K562 (cell line): Measurements from ENCODE around the gene SAV1. TPM values are rescaled to one million over a fixed set of nuclear protein-coding genes. Genes with fewer than 3 reads are reported as not detected.

Experiments used
- ATAC-seq: fragments of 200-7000 bp; cut with Tn5 transposase; 3 replicates; pipeline ENCODE4 v1.9.1; 2020; ENCODE audit warnings: moderate library complexity
- BruUV-seq: library from RNA; stranded (reverse); fragments of 400-500 nt; replicated peaks from 2 replicates; lab custom pipeline; 2021; lab: Mats Ljungman, UMichigan
- CTCF ChIA-PET: fragments of 300-600 bp; formaldehyde crosslinking; extraction: SDS; loops from one replicate; lab custom pipeline; 2021; ENCODE audit warnings: low intra/inter-chr PET ratio; lab: Yijun Ruan, JAX
- POLR2A ChIA-PET: fragments of 300-600, 350-650 bp; sonication (Branson Sonifier 250); formaldehyde crosslinking; extraction: SDS; loops from one replicate; lab custom pipeline; 2021; ENCODE audit warnings: antibody characterized with exemption, inconsistent platforms; lab: Yijun Ruan, JAX
- DNase-seq, 4 experiments: peaks; one replicate each; pipeline versions ENCODE4 v3.0.0 to v3.0.0-alpha.2; 2011 to 2018; ENCODE audit warnings: low spot score in 3 of 4, mixed read lengths in 3 of 4; ENCODE audit errors: extremely low read depth in 1 of 4
- FAIRE-seq: peaks from 2 replicates; lab custom pipeline; 2011; peaks lifted over from hg19 to GRCh38; lab: Jason Lieb, UNC
- H2AFZ ChIP-seq: 2 replicates; pipeline ENCODE4 v1.6.0; 2011; ENCODE audit warnings: low read depth, low read length, control low read depth, inconsistent platforms
- H3K27ac ChIP-seq: fragments of 200-600 bp; 3 replicates; pipeline ENCODE4 v1.8.0; 2011; ENCODE audit warnings: low read depth, mild to moderate bottlenecking, control low read depth, inconsistent platforms, low read length, moderate library complexity, mixed read lengths; ENCODE audit errors: extremely low read depth
- H3K27me3 ChIP-seq, 2 experiments: fragments of 300-600 bp in 1 of 2; 2 replicates in 1 of 2; 3 replicates in 1 of 2; pipeline versions ENCODE4 v1.6.0 to v1.8.0; 2011; ENCODE audit warnings: inconsistent platforms in 2 of 2, low read length in 2 of 2, mild to moderate bottlenecking in 1 of 2, mixed read lengths in 1 of 2, moderate library complexity in 1 of 2; ENCODE audit not compliant: control insufficient read depth in 2 of 2, insufficient read depth in 2 of 2
- H3K36me3 ChIP-seq: fragments of 300-600 bp; 3 replicates; pipeline ENCODE4 v1.8.0; 2011; ENCODE audit warnings: mild to moderate bottlenecking, low read length, inconsistent platforms; ENCODE audit not compliant: control insufficient read depth, insufficient read depth
- H3K4me1 ChIP-seq, 2 experiments: fragments of 200-600 bp in 1 of 2; replicated peaks in 1 of 2; 2 replicates in 1 of 2; 3 replicates in 1 of 2; pipeline versions ENCODE4 v1.5.1 to v1.8.0; 2011; ENCODE audit warnings: inconsistent platforms in 2 of 2, low read length in 2 of 2, mild to moderate bottlenecking in 1 of 2, mixed read lengths in 1 of 2, moderate library complexity in 1 of 2; ENCODE audit not compliant: control insufficient read depth in 2 of 2, insufficient read depth in 2 of 2
- H3K4me2 ChIP-seq: 2 replicates; pipeline ENCODE4 v1.6.1; 2011; ENCODE audit warnings: low read length, control low read depth, inconsistent platforms, mixed read lengths; ENCODE audit not compliant: insufficient read depth
- H3K4me3 ChIP-seq: fragments of 200-600 bp; sonication (generic), shearing (Covaris generic); 2 replicates; pipeline ENCODE4 v1.5.1; 2016; ENCODE audit warnings: control low read depth, inconsistent platforms
- H3K79me2 ChIP-seq: fragments of 200-600 bp; 3 replicates; pipeline ENCODE4 v1.8.0; 2011; ENCODE audit warnings: low read length, inconsistent platforms; ENCODE audit not compliant: control insufficient read depth, insufficient read depth
- H3K9ac ChIP-seq, 2 experiments: 2 replicates each; pipeline versions ENCODE4 v1.6.0 to v1.6.1; 2011; ENCODE audit warnings: low read depth in 2 of 2, low read length in 2 of 2, control low read depth in 1 of 2, inconsistent platforms in 1 of 2, mild to moderate bottlenecking in 1 of 2, mixed read lengths in 1 of 2; ENCODE audit not compliant: insufficient read depth in 1 of 2
- H3K9me1 ChIP-seq: one replicate; pipeline ENCODE4 v1.6.0; 2011; ENCODE audit warnings: inconsistent platforms, mild to moderate bottlenecking, low read length, moderate library complexity; ENCODE audit not compliant: control insufficient read depth, insufficient read depth
- H3K9me3 ChIP-seq: replicated peaks from 2 replicates; pipeline ENCODE4 v1.5.1; 2011; ENCODE audit warnings: low read depth, low read length, inconsistent platforms; ENCODE audit not compliant: control insufficient read depth, insufficient read depth
- H4K20me1 ChIP-seq: replicated peaks from 2 replicates; pipeline ENCODE4 v1.6.1; 2011; ENCODE audit warnings: low read length, inconsistent platforms, mixed read lengths; ENCODE audit not compliant: control insufficient read depth, insufficient read depth
- RCOR1 ChIP-seq, 2 experiments: IDR thresholded peaks; 2 replicates each; pipeline ENCODE4 v1.6.1; 2012; ENCODE audit warnings: low read depth in 2 of 2, low read length in 2 of 2, borderline replicate concordance in 1 of 2, improper control_type of control experiment in 1 of 2
- ZZZ3 ChIP-seq: fragments of 450-650 bp; IDR thresholded peaks from 2 replicates; pipeline ENCODE4 v1.6.1; 2016; ENCODE audit warnings: antibody characterized with exemption, mild to moderate bottlenecking, moderate library complexity
- WGBS: fragments of 100-300 bp; shearing (Covaris generic); methylation state at CpG from one replicate; pipeline ENCODE4 v1.1.6; 2016; ENCODE audit warnings: low coverage, mixed read lengths; ENCODE audit not compliant: insufficient coverage; ENCODE audit errors: missing lambda C conversion rate; 5-methylcytosine and 5-hydroxymethylcytosine counted together
- in situ Hi-C: fragments of 300-500 bp; cut with MboI; formaldehyde crosslinking; loops from 4 replicates; pipeline ENCODE4 v1.15.0; 2018; ENCODE audit warnings: inconsistent platforms, mixed read lengths
- intact Hi-C: fragments of 100-400 bp; cut with micrococcal nuclease; formaldehyde crosslinking; loops from 2 replicates; pipeline ENCODE4 v1.14.2; 2022
- polyA plus RNA-seq, 8 experiments: library from polyadenylated mRNA; depleted of rRNA in 4 of 8; stranded (reverse) in 5 of 8; unstranded in 3 of 8; fragments of >200 nt; fragmentation: Nextera tagmentation in 2 of 8; fragmentation: Illumina TruSeq in 1 of 8; extraction: Ambion mirVana in 2 of 8; extraction: Trizol in 1 of 8; gene quantifications; 2 replicates each; pipeline versions ENCODE4 v1.2.1 to v1.2.3, GENCODE V29; 2011 to 2014; ENCODE audit warnings: inconsistent platforms in 1 of 8, missing spikeins in 1 of 8
- total RNA-seq, 7 experiments: library from RNA; depleted of rRNA in 6 of 7; stranded (reverse); fragments of >200 nt in 6 of 7; fragmentation: Illumina TruSeq in 2 of 7; extraction: Trizol in 2 of 7; gene quantifications; 2 replicates each; pipeline versions ENCODE4 v1.2.1 to v1.2.3, GENCODE V29; 2011 to 2021; ENCODE audit warnings: low replicate concordance in 1 of 7
- TF ChIP-seq, protein P1 (sequence below), 2 experiments: fragments of 450-650 bp in 1 of 2; sonication (generic) in 1 of 2; formaldehyde crosslinking; conservative IDR thresholded peaks; 2 replicates each; pipeline versions ENCODE4 v1.4.0 to v1.8.1; 2020 to 2022; ENCODE audit warnings: mild to moderate bottlenecking in 1 of 2, missing genetic modification reagents in 1 of 2
- TF ChIP-seq, protein P2 (sequence below): fragments of 450-650 bp; IDR thresholded peaks from 2 replicates; pipeline ENCODE4 v1.6.1; 2017; ENCODE audit warnings: mild to moderate bottlenecking, moderate library complexity

SAV1 gene
- total and polyA plus RNA-seq, 9 of the 15 experiments (the other 6 are each of a cell fraction or from before 2014, with no cell fraction given), result 6.5 to 18.1 (median 16.1) TPM

DNA sequence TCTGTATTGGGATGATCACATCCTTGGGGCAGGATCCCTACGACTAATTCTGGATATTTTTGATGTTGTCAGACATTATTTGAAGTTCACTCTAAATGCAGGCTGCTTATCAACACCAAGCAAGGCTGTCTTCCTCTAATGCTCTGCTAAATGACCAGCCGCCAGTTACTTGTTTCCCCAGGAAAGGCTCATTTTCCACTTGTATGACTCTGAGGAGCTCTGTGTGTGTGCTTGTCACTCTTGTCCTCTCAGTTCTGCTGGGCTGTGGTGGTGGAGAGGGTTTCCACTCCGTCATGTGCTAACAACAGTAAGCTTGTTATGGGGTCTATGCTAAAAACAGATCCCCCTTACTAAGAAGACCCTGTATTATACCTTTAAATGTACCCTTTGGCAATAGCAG, 66.1 kb downstream of the SAV1 start:
- POLR2A ChIA-PET, result interaction anchor here (0.6 to 0.9 kb wide), 2 partner anchors 8 to 64 kb away, joined by 3 read pairs; no protein-coding TSS in a partner anchor
- H3K4me1 ChIP-seq, result no peaks in the 10 kb centered on the region; a peak in 1 of 5 replicates
- no peak overlapping the region for H3K4me2 ChIP-seq
- FAIRE-seq, result no peak
- no TSS peak for BruUV-seq
- no peaks in the 10 kb centered on the region for H3K79me2 ChIP-seq
- H3K4me3 ChIP-seq, result no peak overlapping the region
- H3K36me3 ChIP-seq, result no peaks in the 10 kb centered on the region
- in situ Hi-C loops, result no loop called here
- TF ChIP-seq RCOR1 (IDR thresholded peaks at IDR 0.05; ENCODE audit: borderline replicate concordance in 1 of 2, low read depth in 2 of 2, low read length in 2 of 2), result no peak
- no peak for TF ChIP-seq ZZZ3
- TF ChIP-seq, protein P1, sequence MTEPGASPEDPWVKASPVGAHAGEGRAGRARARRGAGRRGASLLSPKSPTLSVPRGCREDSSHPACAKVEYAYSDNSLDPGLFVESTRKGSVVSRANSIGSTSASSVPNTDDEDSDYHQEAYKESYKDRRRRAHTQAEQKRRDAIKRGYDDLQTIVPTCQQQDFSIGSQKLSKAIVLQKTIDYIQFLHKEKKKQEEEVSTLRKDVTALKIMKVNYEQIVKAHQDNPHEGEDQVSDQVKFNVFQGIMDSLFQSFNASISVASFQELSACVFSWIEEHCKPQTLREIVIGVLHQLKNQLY (CRISPR knock-in tag; conservative IDR thresholded peaks at IDR 0.05), result no peak
- TF ChIP-seq, protein P2, sequence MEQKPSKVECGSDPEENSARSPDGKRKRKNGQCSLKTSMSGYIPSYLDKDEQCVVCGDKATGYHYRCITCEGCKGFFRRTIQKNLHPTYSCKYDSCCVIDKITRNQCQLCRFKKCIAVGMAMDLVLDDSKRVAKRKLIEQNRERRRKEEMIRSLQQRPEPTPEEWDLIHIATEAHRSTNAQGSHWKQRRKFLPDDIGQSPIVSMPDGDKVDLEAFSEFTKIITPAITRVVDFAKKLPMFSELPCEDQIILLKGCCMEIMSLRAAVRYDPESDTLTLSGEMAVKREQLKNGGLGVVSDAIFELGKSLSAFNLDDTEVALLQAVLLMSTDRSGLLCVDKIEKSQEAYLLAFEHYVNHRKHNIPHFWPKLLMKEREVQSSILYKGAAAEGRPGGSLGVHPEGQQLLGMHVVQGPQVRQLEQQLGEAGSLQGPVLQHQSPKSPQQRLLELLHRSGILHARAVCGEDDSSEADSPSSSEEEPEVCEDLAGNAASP, result no peak
- no peaks in the 10 kb centered on the region for H4K20me1 ChIP-seq
- no peak for ATAC-seq
- H2AFZ ChIP-seq, result no peak overlapping the region
- DNase-seq, result peak in 1 of 4 experiments; percentile 3
- intact Hi-C loops, result loop anchor here (5.0 to 10.0 kb wide), 2 partner anchors 110 to 263 kb away; no protein-coding TSS in a partner anchor
- CTCF ChIA-PET, result no interaction called here
- H3K27ac ChIP-seq, result no peak overlapping the region
- no peak overlapping the region for H3K9ac ChIP-seq
- H3K9me3 ChIP-seq, result no peaks in the 10 kb centered on the region
- no peaks in the 10 kb centered on the region for H3K9me1 ChIP-seq
- H3K27me3 ChIP-seq, result no peaks in the 10 kb centered on the region; a peak in 1 of 5 replicates
- 10% methylated on average over 3 of the region's 3 CpGs for whole genome bisulfite sequencing
